Nephron (organoid): Measurements from ENCODE around the gene SYNDIG1.
A peak's percentile ranks its signal among the peaks of the same experiment; 100 is the strongest.

Experiments used
- H3K27ac Mint-ChIP-seq, 3 experiments: 2 replicates each; pipeline ENCODE4 v1.8.0; 2020; ENCODE audit warnings: mixed read lengths in 3 of 3, mild to moderate bottlenecking in 2 of 3, moderate library complexity in 1 of 3
- H3K27me3 Mint-ChIP-seq: 2 replicates; pipeline ENCODE4 v1.8.0; 2021; ENCODE audit warnings: low read depth, mild to moderate bottlenecking, moderate library complexity, mixed read lengths
- H3K36me3 Mint-ChIP-seq: 2 replicates; pipeline ENCODE4 v1.8.0; 2020; ENCODE audit warnings: low read depth, mixed read lengths
- H3K4me1 Mint-ChIP-seq: 2 replicates; pipeline ENCODE4 v1.8.0; 2020; ENCODE audit warnings: mixed read lengths
- H3K4me3 Mint-ChIP-seq, 3 experiments: 2 replicates each; pipeline ENCODE4 v1.8.0; 2020; ENCODE audit warnings: mild to moderate bottlenecking in 3 of 3, mixed read lengths in 3 of 3, moderate library complexity in 2 of 3
- H3K9me3 Mint-ChIP-seq: 2 replicates; pipeline ENCODE4 v1.8.0; 2020; ENCODE audit warnings: mixed read lengths
- TF ChIP-seq, protein P1 (sequence below), 3 experiments: fragments of 200-600 bp; sonication (generic); IDR thresholded peaks; one replicate each; pipeline ENCODE4 v1.5.0; 2021; ENCODE audit warnings: antibody characterized with exemption in 3 of 3; ENCODE audit not compliant: unreplicated experiment in 3 of 3

Gene SYNDIG1

GRCh38 chr20:24651171-24651975, 181.9 kb downstream of the SYNDIG1 start:
- Mint-ChIP-seq H3K27ac (no peak overlapping the region), H3K27me3 (peaks cover 4% of the 10 kb centered on the region), H3K36me3 (no peaks in the 10 kb centered on the region), H3K4me3 (no peak overlapping the region), H3K4me1 (peaks cover 21% of the 10 kb centered on the region), H3K9me3 (no peaks in the 10 kb centered on the region)
- TF ChIP-seq, protein P1, sequence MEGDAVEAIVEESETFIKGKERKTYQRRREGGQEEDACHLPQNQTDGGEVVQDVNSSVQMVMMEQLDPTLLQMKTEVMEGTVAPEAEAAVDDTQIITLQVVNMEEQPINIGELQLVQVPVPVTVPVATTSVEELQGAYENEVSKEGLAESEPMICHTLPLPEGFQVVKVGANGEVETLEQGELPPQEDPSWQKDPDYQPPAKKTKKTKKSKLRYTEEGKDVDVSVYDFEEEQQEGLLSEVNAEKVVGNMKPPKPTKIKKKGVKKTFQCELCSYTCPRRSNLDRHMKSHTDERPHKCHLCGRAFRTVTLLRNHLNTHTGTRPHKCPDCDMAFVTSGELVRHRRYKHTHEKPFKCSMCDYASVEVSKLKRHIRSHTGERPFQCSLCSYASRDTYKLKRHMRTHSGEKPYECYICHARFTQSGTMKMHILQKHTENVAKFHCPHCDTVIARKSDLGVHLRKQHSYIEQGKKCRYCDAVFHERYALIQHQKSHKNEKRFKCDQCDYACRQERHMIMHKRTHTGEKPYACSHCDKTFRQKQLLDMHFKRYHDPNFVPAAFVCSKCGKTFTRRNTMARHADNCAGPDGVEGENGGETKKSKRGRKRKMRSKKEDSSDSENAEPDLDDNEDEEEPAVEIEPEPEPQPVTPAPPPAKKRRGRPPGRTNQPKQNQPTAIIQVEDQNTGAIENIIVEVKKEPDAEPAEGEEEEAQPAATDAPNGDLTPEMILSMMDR (IDR thresholded peaks at IDR 0.05; ENCODE audit: unreplicated experiment in 3 of 3): no peak

DNA sequence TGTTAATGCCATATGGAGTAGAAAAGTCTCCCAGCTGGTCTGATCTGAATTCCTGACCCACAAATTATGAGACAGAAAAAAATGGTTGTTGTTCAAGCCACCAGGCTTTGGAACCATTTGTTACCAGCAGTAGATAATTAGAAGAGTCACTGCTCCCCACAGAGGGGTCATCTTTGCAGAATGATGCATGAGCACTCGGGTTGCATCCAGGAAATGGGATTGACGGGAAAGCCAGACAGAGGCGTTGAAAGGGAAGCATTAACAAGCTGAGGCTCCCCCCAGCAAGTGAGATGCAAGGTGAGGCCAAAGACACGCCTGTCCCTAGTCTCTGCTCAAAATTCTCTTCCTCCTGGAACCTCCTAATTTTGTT, 182.5 kb downstream of the SYNDIG1 start:
- H3K27ac Mint-ChIP-seq: no peak overlapping the region
- H3K4me3 Mint-ChIP-seq: no peak overlapping the region
- no peaks in the 10 kb centered on the region for H3K9me3 Mint-ChIP-seq
- TF ChIP-seq, protein P1 (IDR thresholded peaks at IDR 0.05; ENCODE audit: unreplicated experiment in 3 of 3): no peak
- no peaks in the 10 kb centered on the region for H3K36me3 Mint-ChIP-seq
- peaks cover 24% of the 10 kb centered on the region for H3K4me1 Mint-ChIP-seq
- H3K27me3 Mint-ChIP-seq: peaks cover 4% of the 10 kb centered on the region

- Mint-ChIP-seq H3K27me3 (no peaks in the 10 kb centered on the region), H3K4me1 (peaks cover 33% of the 10 kb centered on the region), H3K4me3 (no peak overlapping the region), H3K27ac (no peak overlapping the region), H3K9me3 (no peaks in the 10 kb centered on the region), H3K36me3 (no peaks in the 10 kb centered on the region)
- TF ChIP-seq, protein P1 (IDR thresholded peaks at IDR 0.05; ENCODE audit: unreplicated experiment in 3 of 3): no peak
Measured at GRCh38 chr20:24653306-24653705, 183.9 kb downstream of the SYNDIG1 start.

DNA sequence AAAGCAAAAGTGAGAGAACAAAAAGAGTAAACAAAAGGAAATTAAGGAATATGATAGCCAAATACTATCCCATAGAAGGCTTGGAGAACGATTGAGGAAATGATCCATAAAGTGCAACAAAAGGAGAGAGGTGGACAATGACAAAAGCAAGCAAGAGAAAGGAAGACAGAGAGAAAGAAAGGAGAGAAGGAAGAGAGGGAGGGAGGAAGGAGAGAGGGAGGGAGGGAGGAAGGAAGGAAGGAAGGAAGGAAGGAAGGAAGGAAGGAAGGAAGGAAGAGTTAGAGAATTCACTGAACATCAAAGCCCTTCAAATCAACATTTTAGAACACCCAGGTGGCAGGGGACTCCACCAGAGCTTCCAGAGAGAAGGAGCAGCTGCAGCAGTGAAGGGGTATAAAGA, 185.0 kb downstream of the SYNDIG1 start:
- Mint-ChIP-seq H3K9me3 (no peaks in the 10 kb centered on the region), H3K36me3 (no peaks in the 10 kb centered on the region), H3K4me3 (no peak overlapping the region), H3K4me1 (peaks cover 28% of the 10 kb centered on the region), H3K27ac (no peak overlapping the region), H3K27me3 (no peaks in the 10 kb centered on the region)
- TF ChIP-seq, protein P1 (IDR thresholded peaks at IDR 0.05; ENCODE audit: unreplicated experiment in 3 of 3): no peak

DNA sequence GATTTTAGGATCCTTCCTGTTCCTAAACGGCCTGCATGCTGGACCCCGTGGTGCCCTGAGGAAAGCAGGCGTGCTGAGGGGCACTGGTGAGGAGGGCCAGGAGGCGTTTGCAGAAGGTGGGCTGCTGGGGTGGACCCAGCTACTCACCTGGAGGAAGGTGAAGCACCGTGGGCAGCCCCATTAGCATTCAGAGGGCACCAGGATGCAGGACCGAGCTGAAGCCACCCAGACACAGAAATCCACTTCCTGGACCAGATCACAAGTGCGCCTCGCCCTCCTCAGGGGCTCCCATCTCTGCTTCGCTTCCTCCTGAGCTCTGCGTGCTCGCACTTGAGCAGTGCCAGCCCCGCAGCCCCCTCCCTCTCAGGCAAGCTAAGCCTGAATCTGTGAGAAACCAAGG, 187.0 kb downstream of the SYNDIG1 start:
- Mint-ChIP-seq H3K27me3 (no peaks in the 10 kb centered on the region), H3K36me3 (no peaks in the 10 kb centered on the region), H3K27ac (no peak overlapping the region), H3K9me3 (no peaks in the 10 kb centered on the region), H3K4me1 (peaks cover 20% of the 10 kb centered on the region), H3K4me3 (no peak overlapping the region)
- TF ChIP-seq, protein P1 (IDR thresholded peaks at IDR 0.05; ENCODE audit: unreplicated experiment in 3 of 3): no peak

DNA sequence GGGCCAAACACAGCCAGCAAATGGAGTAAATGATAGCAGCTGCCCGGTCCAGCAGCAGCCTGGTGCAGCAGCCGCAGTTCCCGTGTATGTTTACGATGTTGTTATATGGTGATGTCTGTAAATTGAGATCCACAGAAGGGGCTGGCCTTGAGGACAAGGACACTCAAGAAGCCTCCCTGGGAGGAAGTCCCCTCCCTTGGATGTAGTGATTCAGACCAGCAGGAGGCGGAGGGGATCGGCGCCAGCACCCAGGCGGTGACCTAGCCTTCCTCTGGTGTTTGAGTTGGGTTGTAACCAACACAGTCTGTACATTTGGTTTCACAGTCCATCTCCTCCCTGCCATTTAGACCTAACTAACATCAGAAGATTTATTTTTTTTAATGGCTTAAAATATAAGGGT, 187.8 kb downstream of the SYNDIG1 start:
- H3K4me3 Mint-ChIP-seq: no peak overlapping the region
- H3K36me3 Mint-ChIP-seq: no peaks in the 10 kb centered on the region
- peak overlapping the region in 2 of 3 experiments; percentile 41 to 57 for H3K27ac Mint-ChIP-seq
- H3K4me1 Mint-ChIP-seq: peaks cover 24% of the 10 kb centered on the region
- H3K27me3 Mint-ChIP-seq: no peaks in the 10 kb centered on the region
- TF ChIP-seq, protein P1 (IDR thresholded peaks at IDR 0.05; ENCODE audit: unreplicated experiment in 3 of 3): no peak
- no peaks in the 10 kb centered on the region for H3K9me3 Mint-ChIP-seq
